Measurements from ENCODE around the gene KCNIP2. TPM values are rescaled to one million over a fixed set of nuclear protein-coding genes. Genes with fewer than 3 reads are reported as not detected.

KCNIP2 gene
- total RNA-seq, 1 experiment from 2014 or later = 4.3 TPM

DNA sequence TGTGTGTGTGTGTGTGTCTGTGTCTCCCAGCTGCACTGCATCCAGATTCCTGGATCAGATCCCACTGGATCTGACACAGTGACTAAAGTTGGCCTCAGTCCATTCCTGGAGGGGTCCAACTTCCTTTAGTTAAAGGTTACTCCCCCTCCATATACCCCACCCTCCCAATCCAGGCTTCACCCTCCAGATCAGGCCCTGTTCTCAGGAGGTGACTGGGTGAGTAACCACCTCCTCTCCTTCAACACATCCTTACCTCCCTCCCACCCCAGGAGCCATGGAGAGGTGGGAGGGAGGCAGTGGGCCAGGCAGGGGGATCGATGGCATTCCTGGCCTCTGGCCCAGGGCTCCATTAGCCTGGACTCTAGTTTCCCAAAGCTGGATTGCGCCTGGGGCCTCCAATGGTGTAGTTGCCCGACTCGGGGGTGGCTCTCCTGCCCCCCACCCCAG is 11.3 kb downstream of the KCNIP2 start:
- CTCF ChIA-PET = interaction anchor here (0.7 kb wide), 2 partner anchors 13 to 285 kb away, joined by 5 to 12 read pairs; no protein-coding TSS in a partner anchor
- in situ Hi-C loops (cut with HindIII; ENCODE audit: low pct_unique_long_range_greater_than_20kb, low sequenced_read_pairs) (no loop called here), intact Hi-C loops (cut with micrococcal nuclease; ENCODE audit: unreplicated experiment) (no loop called here)
- H3K4me1 ChIP-seq (ENCODE audit: control insufficient read depth, insufficient read depth, low read length) = peaks cover 12% of the 10 kb centered on the region
- H3K9me3 ChIP-seq (ENCODE audit: control insufficient read depth, insufficient read depth, low read depth, low read length) = no peaks in the 10 kb centered on the region
- H3K27ac ChIP-seq (ENCODE audit: low read length) = no peak overlapping the region
- TF ChIP-seq, protein P1, sequence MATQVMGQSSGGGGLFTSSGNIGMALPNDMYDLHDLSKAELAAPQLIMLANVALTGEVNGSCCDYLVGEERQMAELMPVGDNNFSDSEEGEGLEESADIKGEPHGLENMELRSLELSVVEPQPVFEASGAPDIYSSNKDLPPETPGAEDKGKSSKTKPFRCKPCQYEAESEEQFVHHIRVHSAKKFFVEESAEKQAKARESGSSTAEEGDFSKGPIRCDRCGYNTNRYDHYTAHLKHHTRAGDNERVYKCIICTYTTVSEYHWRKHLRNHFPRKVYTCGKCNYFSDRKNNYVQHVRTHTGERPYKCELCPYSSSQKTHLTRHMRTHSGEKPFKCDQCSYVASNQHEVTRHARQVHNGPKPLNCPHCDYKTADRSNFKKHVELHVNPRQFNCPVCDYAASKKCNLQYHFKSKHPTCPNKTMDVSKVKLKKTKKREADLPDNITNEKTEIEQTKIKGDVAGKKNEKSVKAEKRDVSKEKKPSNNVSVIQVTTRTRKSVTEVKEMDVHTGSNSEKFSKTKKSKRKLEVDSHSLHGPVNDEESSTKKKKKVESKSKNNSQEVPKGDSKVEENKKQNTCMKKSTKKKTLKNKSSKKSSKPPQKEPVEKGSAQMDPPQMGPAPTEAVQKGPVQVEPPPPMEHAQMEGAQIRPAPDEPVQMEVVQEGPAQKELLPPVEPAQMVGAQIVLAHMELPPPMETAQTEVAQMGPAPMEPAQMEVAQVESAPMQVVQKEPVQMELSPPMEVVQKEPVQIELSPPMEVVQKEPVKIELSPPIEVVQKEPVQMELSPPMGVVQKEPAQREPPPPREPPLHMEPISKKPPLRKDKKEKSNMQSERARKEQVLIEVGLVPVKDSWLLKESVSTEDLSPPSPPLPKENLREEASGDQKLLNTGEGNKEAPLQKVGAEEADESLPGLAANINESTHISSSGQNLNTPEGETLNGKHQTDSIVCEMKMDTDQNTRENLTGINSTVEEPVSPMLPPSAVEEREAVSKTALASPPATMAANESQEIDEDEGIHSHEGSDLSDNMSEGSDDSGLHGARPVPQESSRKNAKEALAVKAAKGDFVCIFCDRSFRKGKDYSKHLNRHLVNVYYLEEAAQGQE (IDR thresholded peaks at IDR 0.05; ENCODE audit: insufficient read depth in 1 of 2, low read depth in 2 of 2, low read length in 1 of 2) = no peak
- TF ChIP-seq, protein P2, sequence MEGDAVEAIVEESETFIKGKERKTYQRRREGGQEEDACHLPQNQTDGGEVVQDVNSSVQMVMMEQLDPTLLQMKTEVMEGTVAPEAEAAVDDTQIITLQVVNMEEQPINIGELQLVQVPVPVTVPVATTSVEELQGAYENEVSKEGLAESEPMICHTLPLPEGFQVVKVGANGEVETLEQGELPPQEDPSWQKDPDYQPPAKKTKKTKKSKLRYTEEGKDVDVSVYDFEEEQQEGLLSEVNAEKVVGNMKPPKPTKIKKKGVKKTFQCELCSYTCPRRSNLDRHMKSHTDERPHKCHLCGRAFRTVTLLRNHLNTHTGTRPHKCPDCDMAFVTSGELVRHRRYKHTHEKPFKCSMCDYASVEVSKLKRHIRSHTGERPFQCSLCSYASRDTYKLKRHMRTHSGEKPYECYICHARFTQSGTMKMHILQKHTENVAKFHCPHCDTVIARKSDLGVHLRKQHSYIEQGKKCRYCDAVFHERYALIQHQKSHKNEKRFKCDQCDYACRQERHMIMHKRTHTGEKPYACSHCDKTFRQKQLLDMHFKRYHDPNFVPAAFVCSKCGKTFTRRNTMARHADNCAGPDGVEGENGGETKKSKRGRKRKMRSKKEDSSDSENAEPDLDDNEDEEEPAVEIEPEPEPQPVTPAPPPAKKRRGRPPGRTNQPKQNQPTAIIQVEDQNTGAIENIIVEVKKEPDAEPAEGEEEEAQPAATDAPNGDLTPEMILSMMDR (IDR thresholded peaks at IDR 0.05) = no peak
- TF ChIP-seq POLR2AphosphoS5 (IDR thresholded peaks at IDR 0.05; ENCODE audit: low read depth, low read length) = no peak
- no peak for TF ChIP-seq TCF7L2 (IDR thresholded peaks at IDR 0.05; ENCODE audit: low read depth, low read length)
- no peak for TF ChIP-seq SIN3A (IDR thresholded peaks at IDR 0.05; ENCODE audit: borderline replicate concordance, insufficient read depth, low read depth, low read length)
- no peak for ATAC-seq
- H3K36me3 ChIP-seq (ENCODE audit: control insufficient read depth, insufficient read depth, low read length) = no peaks in the 10 kb centered on the region
- H3K4me3 ChIP-seq (ENCODE audit: low read depth in 2 of 2, low read length in 2 of 2) = no peak overlapping the region
- no TSS peak for BruUV-seq (replicated peaks)
- H3K27me3 ChIP-seq (ENCODE audit: control insufficient read depth, insufficient read depth, low read length) = no peaks in the 10 kb centered on the region
- POLR2A ChIA-PET = no interaction called here
- DNase-seq (ENCODE audit: low read depth, low spot score) = no peak

DNA sequence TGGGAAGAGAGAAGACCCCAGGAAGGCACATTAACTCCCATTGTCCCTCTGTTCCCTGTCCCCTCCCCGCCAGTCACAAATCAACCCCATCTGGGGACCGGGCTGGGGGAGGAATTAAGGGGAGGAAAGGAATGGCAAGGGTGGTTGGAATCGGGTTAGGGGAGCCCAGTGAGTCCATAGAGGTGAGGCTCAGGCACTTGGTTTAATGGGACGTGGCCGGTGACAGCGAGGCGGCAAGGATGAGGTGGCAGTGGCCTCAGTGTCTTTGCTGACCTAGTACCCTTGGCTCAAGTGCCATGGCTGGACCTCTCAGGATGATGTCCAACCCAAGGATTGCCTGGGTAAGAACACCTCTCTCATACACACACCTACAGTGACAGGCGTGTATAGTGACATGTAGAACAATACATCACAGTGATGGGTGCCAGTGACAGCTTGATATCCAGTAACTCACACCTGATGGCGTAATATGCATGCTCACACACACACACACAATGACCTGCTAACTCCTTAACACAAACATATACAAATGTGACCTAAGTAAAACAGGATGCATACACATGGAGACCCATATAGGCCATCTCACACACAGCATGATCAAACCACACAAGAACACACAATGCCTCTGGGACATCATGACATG is 12.3 kb downstream of the KCNIP2 start:
- ATAC-seq (0 out of 2 replicates have a peak, but pooled peaks have one; percentile 2), DNase-seq (ENCODE audit: low read depth, low spot score) (no peak)
- Histone ChIP-seq H3K36me3 (ENCODE audit: control insufficient read depth, insufficient read depth, low read length) (no peaks in the 10 kb centered on the region), H3K27ac (ENCODE audit: low read length) (peak overlapping the region; percentile 86), H3K27me3 (ENCODE audit: control insufficient read depth, insufficient read depth, low read length) (no peaks in the 10 kb centered on the region), H3K9me3 (ENCODE audit: control insufficient read depth, insufficient read depth, low read depth, low read length) (no peaks in the 10 kb centered on the region), H3K4me1 (ENCODE audit: control insufficient read depth, insufficient read depth, low read length) (peaks cover 12% of the 10 kb centered on the region), H3K4me3 (ENCODE audit: low read depth in 2 of 2, low read length in 2 of 2) (peak overlapping the region; percentile 48 to 60)
- CTCF ChIA-PET = no interaction called here
- in situ Hi-C loops (cut with HindIII; ENCODE audit: low pct_unique_long_range_greater_than_20kb, low sequenced_read_pairs) = no loop called here
- TF ChIP-seq, protein P1 (IDR thresholded peaks at IDR 0.05; ENCODE audit: insufficient read depth in 1 of 2, low read depth in 2 of 2, low read length in 1 of 2) = no peak
- TF ChIP-seq, protein P2 (IDR thresholded peaks at IDR 0.05) = no peak
- no peak for TF ChIP-seq TCF7L2 (IDR thresholded peaks at IDR 0.05; ENCODE audit: low read depth, low read length)
- TF ChIP-seq SIN3A (IDR thresholded peaks at IDR 0.05; ENCODE audit: borderline replicate concordance, insufficient read depth, low read depth, low read length) = no peak
- TF ChIP-seq POLR2AphosphoS5 (IDR thresholded peaks at IDR 0.05; ENCODE audit: low read depth, low read length) = no peak
- BruUV-seq (replicated peaks) = no TSS peak
- intact Hi-C loops (cut with micrococcal nuclease; ENCODE audit: unreplicated experiment) = no loop called here
- POLR2A ChIA-PET = interaction anchor here (0.6 kb wide), 2 partner anchors 13 to 142 kb away, joined by 3 to 7 read pairs; partner anchors contain the start of gene OGA

Data from Panc1 (cell line).